Heart left ventricle (tissue), 16 donors: ENCODE data around the gene STXBP2. TPM values are rescaled to one million over a fixed set of nuclear protein-coding genes. Genes with fewer than 3 reads are reported as not detected.

Experiments used
- ATAC-seq, 4 donors: fragments of 200-7000 bp; cut with Tn5 transposase; one replicate each; pipeline ENCODE4 v1.9.1; 2020 to 2022; ENCODE audit warnings: moderate library complexity in 4 of 4, mild to moderate bottlenecking in 3 of 4, moderate number of reproducible peaks in 1 of 4
- DNase-seq, 5 donors: peaks; one replicate each; pipeline ENCODE4 v3.0.0-alpha.2; 2020
- H3K27ac ChIP-seq, 12 donors: fragments of 200-600 bp; sonication (generic) in 4 of 12; one replicate each; pipeline versions ENCODE4 v1.5.0 to v1.8.0; 2016 to 2022; ENCODE audit warnings: mild to moderate bottlenecking in 2 of 12
- H3K27me3 ChIP-seq, 9 donors: fragments of 200-600 bp; sonication (generic) in 2 of 9; one replicate each; pipeline versions ENCODE4 v1.5.1 to v1.8.0; 2016 to 2022; ENCODE audit warnings: mild to moderate bottlenecking in 3 of 9
- H3K36me3 ChIP-seq, 9 donors: fragments of 200-600 bp; sonication (generic) in 2 of 9; one replicate each; pipeline versions ENCODE4 v1.5.0 to v1.8.0; 2018 to 2022; ENCODE audit warnings: mild to moderate bottlenecking in 2 of 9
- H3K4me1 ChIP-seq, 12 donors: fragments of 200-600 bp; sonication (generic) in 4 of 12; one replicate each; pipeline versions ENCODE4 v1.5.0 to v1.8.0; 2016 to 2022; ENCODE audit warnings: mild to moderate bottlenecking in 3 of 12
- H3K4me3 ChIP-seq, 12 donors: fragments of 200-600 bp; sonication (generic) in 4 of 12; one replicate each; pipeline versions ENCODE4 v1.5.0 to v1.8.0; 2017 to 2022; ENCODE audit warnings: mild to moderate bottlenecking in 9 of 12, moderate library complexity in 4 of 12
- H3K9me3 ChIP-seq, 12 donors: fragments of 200-600 bp; sonication (generic) in 4 of 12; one replicate each; pipeline versions ENCODE4 v1.5.0 to v1.8.0; 2016 to 2022; ENCODE audit warnings: mild to moderate bottlenecking in 1 of 12
- POLR2A ChIP-seq, 2 donors: fragments of 450-650 bp; IDR thresholded peaks; one replicate each; pipeline ENCODE4 v1.6.1; 2017; ENCODE audit warnings: antibody characterized with exemption in 2 of 2, mild to moderate bottlenecking in 2 of 2, moderate library complexity in 2 of 2
- WGBS, 4 donors: extraction: QIAGEN DNeasy Blood & Tissue Kit in 2 of 4; methylation state at CpG; one replicate each; pipeline versions ENCODE4 v1.1.5 to v1.1.7; 2013 to 2018; 5-methylcytosine and 5-hydroxymethylcytosine counted together
- intact Hi-C, 10 donors: fragments of 100-400 bp; cut with DNase I; formaldehyde crosslinking; loops; one replicate each; pipeline versions ENCODE4 v1.11.1 to v1.14.2; 2022
- polyA plus RNA-seq, 2 donors: library from polyadenylated mRNA; stranded (reverse); fragments of 200-250 nt; gene quantifications; one replicate each; pipeline ENCODE4 v1.2.3, GENCODE V29; 2013
- total RNA-seq, 9 donors: library from RNA; depleted of rRNA in 2 of 9; stranded (reverse); fragments of >200 nt in 2 of 9; fragmentation: NEBNext Ultra II Directional in 3 of 9; extraction: Animal tissue kit (Norgen Biotek cat#: 25700) in 3 of 9; gene quantifications; one replicate each; pipeline versions ENCODE4 v1.1.0 to v1.2.4, GENCODE V29; 2016 to 2023
- TF ChIP-seq, protein P1 (sequence below), 12 donors: fragments of 200-600 bp; sonication (generic) in 4 of 12; IDR thresholded peaks; one replicate each; pipeline versions ENCODE4 v1.5.0 to v1.8.0; 2018 to 2022; ENCODE audit warnings: antibody characterized with exemption in 12 of 12, mild to moderate bottlenecking in 5 of 12
- donor health status: ischemic (EF 13 %, LVEDD 7.1; RV severe dilation, severe dysfunction).
- donor health status: healthy with polysubstance abuse.
- donor health status: DM: no; HTN: yes; CAD: no.
- donor health status: DM: no; HTN: no; CAD: no.
- donor health status: ischemic (EF 25% LVEDD 6.9; RV normal size, moderate dysfunction).
- donor health status: ischemic (EF 25% LVEDD 5.7; RV mildly dilated, moderate dysfunction).
- donor health status: healthy.
- donor health status: DM: yes; HTN: yes; CAD: no.
- donor health status: ischemic (EF 35%, LVEDD 5.7; RV mildly dilated, moderate dysfunction).
- donor health status: nonischemic (EF 11% LVEDD 7.7; RV severe dilation, severe dysfunction).
- donor health status: DM: yes; HTN: yes; CAD: no.
- donor health status: PGD.
- donor health status: ischemic (EF 29% LVEDD 5.4; RV normal size, mild dysfunction).
- donor health status: nonischemic (EF 23%, LVEDD 6.1; RV moderate dilation, normal function).

Gene STXBP2
- total and polyA plus RNA-seq, 11 donors, result 1.2 to 46.7 (median 4.7) TPM

DNA sequence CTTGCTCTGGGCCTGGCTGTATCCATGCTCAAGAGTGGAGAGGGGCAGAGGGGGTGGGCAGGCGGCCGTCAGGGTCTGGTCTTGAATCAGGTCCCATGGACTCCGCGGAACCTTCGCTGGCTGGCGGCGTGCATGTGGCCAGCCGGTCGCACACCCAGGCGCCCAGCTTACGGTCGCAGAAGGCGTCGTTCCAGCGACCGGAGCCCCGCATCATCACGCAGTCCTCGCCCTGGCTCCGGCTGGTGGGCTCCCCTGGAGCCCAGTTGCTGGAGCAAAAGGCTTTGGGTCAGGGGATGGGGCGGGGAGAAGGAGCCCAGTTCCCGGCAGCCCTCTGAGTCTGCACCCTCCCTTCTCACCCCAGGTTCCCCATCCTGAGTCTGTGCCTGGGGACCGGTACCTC is 52.3 kb downstream of the STXBP2 start:
- no peaks in the 10 kb centered on the region for H3K9me3 ChIP-seq
- intact Hi-C loops, result loop anchor here in 5 of 10 donors (10.0 kb wide), 4 partner anchors 106 to 584 kb away; no protein-coding TSS in a partner anchor
- ATAC-seq (no peak), DNase-seq (no peak)
- WGBS, 4 donors, result 22 to 37% (median 28%) methylated on average over 23 of the region's 23 CpGs
- H3K4me3 ChIP-seq, result no peak overlapping the region
- peaks cover 0 to 23% (median 0%) of the 10 kb centered on the region in 9 donors for H3K27me3 ChIP-seq
- peaks cover 0 to 13% (median 7%) of the 10 kb centered on the region in 9 donors for H3K36me3 ChIP-seq
- TF ChIP-seq POLR2A (IDR thresholded peaks at IDR 0.05), result no peak
- TF ChIP-seq, protein P1, sequence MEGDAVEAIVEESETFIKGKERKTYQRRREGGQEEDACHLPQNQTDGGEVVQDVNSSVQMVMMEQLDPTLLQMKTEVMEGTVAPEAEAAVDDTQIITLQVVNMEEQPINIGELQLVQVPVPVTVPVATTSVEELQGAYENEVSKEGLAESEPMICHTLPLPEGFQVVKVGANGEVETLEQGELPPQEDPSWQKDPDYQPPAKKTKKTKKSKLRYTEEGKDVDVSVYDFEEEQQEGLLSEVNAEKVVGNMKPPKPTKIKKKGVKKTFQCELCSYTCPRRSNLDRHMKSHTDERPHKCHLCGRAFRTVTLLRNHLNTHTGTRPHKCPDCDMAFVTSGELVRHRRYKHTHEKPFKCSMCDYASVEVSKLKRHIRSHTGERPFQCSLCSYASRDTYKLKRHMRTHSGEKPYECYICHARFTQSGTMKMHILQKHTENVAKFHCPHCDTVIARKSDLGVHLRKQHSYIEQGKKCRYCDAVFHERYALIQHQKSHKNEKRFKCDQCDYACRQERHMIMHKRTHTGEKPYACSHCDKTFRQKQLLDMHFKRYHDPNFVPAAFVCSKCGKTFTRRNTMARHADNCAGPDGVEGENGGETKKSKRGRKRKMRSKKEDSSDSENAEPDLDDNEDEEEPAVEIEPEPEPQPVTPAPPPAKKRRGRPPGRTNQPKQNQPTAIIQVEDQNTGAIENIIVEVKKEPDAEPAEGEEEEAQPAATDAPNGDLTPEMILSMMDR (IDR thresholded peaks at IDR 0.05), result no peak
- H3K27ac ChIP-seq, result no peak overlapping the region
- no peaks in the 10 kb centered on the region for H3K4me1 ChIP-seq

DNA sequence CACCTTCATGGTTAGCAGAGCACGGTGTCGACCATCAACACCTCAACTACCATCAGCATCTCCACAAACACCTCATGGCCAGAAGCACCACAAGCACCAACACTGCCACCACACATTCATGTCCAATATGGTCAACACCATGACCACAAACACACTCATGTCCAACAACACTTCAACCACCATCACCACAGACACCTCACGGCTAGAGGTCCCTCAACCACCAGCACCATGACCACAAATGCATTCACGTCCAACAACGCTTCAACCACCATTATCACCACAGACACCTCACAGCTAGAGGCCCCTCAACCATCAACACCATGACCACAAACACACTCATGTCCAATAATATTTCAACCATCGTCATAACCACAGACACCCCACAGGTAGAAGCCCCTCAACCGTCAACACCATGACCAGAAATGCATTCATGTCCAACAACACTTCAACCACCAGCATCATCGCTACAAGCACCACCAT is 53.9 kb downstream of the STXBP2 start:
- TF ChIP-seq POLR2A (IDR thresholded peaks at IDR 0.05), result no peak
- TF ChIP-seq, protein P1 (IDR thresholded peaks at IDR 0.05), result no peak
- DNase-seq (no peak), ATAC-seq (no peak)
- no peaks in the 10 kb centered on the region for H3K9me3 ChIP-seq
- H3K27ac ChIP-seq, result no peak overlapping the region
- H3K27me3 ChIP-seq, result peaks cover 0 to 23% (median 4%) of the 10 kb centered on the region in 9 donors
- H3K4me1 ChIP-seq, result no peaks in the 10 kb centered on the region
- H3K36me3 ChIP-seq, result no peaks in the 10 kb centered on the region
- intact Hi-C loops, result no loop called here
- H3K4me3 ChIP-seq, result no peak overlapping the region
- 86 to 94% (median 87%) methylated on average over 8 of the region's 8 CpGs for WGBS, 4 donors

DNA sequence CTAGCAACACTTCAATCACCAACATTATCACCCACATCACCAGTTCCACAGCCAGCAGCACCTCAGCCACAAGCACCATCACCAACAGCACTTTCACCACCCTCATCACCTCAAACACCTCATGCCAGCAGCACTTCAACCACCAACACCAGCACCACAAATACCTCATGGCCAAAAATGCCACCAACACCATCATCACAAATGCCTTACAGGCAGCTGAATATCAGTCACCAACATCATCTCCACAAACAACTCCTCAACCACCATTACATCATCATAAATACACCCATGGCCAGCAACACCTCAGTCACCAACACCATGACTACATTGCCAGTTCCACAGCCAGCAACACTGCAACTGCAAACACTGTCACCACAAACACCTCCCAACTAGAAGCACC is 54.6 kb downstream of the STXBP2 start:
- H3K4me3 ChIP-seq, result no peak overlapping the region
- intact Hi-C loops, result no loop called here
- no peaks in the 10 kb centered on the region for H3K9me3 ChIP-seq
- H3K4me1 ChIP-seq, result no peaks in the 10 kb centered on the region
- no peaks in the 10 kb centered on the region for H3K36me3 ChIP-seq
- DNase-seq (no peak), ATAC-seq (no peak)
- H3K27me3 ChIP-seq, result peaks cover 0 to 24% (median 4%) of the 10 kb centered on the region in 9 donors
- no peak overlapping the region for H3K27ac ChIP-seq
- no peak for TF ChIP-seq POLR2A (IDR thresholded peaks at IDR 0.05)
- TF ChIP-seq, protein P1 (IDR thresholded peaks at IDR 0.05), result no peak

DNA sequence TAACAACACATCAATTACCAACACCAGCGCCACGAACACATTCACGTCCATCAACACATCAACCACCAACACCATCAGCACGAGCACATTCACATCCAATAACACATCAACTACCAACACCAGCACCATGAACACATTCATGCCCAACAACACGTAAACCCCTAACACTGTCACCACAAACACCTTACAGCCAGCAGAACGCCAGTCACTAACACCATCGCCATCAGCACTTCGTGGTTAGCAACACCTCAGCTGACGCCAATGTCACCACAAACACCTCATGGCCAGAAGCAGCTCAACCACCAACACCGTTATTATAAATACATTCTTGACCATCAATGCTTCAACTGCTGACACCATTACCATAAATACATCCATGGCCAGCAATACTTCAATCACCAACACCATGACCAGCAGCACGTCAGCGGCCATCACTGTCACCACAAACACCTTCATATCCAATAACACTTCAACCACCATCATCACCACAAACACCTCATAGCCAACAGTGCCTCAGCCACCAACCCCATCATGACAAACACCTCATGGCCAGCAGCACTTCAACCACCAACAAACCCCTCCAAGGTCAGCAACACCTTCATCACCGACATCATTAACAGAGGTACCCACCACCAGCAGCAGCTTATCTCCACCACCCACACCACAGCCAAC is 55.6 kb downstream of the STXBP2 start:
- DNase-seq (no peak), ATAC-seq (no peak)
- TF ChIP-seq, protein P1 (IDR thresholded peaks at IDR 0.05), result no peak
- TF ChIP-seq POLR2A (IDR thresholded peaks at IDR 0.05), result no peak
- Histone ChIP-seq H3K4me3 (no peak overlapping the region), H3K27me3 (peaks cover 0 to 35% (median 9%) of the 10 kb centered on the region in 9 donors), H3K4me1 (no peaks in the 10 kb centered on the region), H3K9me3 (no peaks in the 10 kb centered on the region), H3K27ac (no peak overlapping the region), H3K36me3 (no peaks in the 10 kb centered on the region)
- WGBS, 4 donors, result 69 to 93% (median 70%) methylated on average over 13 of the region's 13 CpGs
- intact Hi-C loops, result no loop called here
